Transverse colon (tissue), 4 donors: Measurements from ENCODE around the gene CDCA4. TPM values are rescaled to one million over a fixed set of nuclear protein-coding genes. Genes with fewer than 3 reads are reported as not detected.
"Not testable (repeated sequence)": the region's sequence is repeated elsewhere in the genome, so short reads cannot be mapped to it uniquely, and the experiment has no call there.

Source experiments
- DNase-seq: peaks from one replicate; pipeline ENCODE4 v3.0.0-alpha.2; 2019
- H3K27ac ChIP-seq, 4 donors: fragments of 200-600 bp; sonication (generic); 2 replicates each; pipeline ENCODE4 v1.5.1; 2016 to 2018; ENCODE audit warnings: inconsistent platforms in 4 of 4
- H3K27me3 ChIP-seq: fragments of 200-600 bp; sonication (generic); 2 replicates; pipeline ENCODE4 v1.5.1; 2017; ENCODE audit warnings: inconsistent platforms
- H3K36me3 ChIP-seq, 4 donors: fragments of 200-600 bp; sonication (generic); 2 replicates each; pipeline ENCODE4 v1.5.1; 2017 to 2019; ENCODE audit warnings: inconsistent platforms in 4 of 4
- H3K4me1 ChIP-seq, 4 donors: fragments of 200-600 bp; sonication (generic); 2 replicates each; pipeline ENCODE4 v1.5.1; 2017 to 2020; ENCODE audit warnings: inconsistent platforms in 4 of 4
- H3K4me3 ChIP-seq, 4 donors: fragments of 200-600 bp; sonication (generic); 1 replicate in 1 of 4; 2 replicates in 3 of 4; pipeline versions ENCODE4 v1.5.1 to v1.6.1; 2017 to 2019; ENCODE audit warnings: inconsistent platforms in 4 of 4
- H3K9me3 ChIP-seq, 2 donors: fragments of 200-600 bp; sonication (generic); 2 replicates each; pipeline ENCODE4 v1.5.1; 2017 to 2019; ENCODE audit warnings: inconsistent platforms in 2 of 2
- EP300 ChIP-seq: sonication (generic); formaldehyde crosslinking; IDR thresholded peaks from one replicate; pipeline ENCODE4 v1.6.1; 2017; ENCODE audit warnings: antibody characterized with exemption, low read depth
- POLR2A ChIP-seq: fragments of 450-650 bp; IDR thresholded peaks from one replicate; pipeline ENCODE4 v1.6.1; 2016; ENCODE audit warnings: antibody characterized with exemption, mild to moderate bottlenecking, moderate library complexity
- POLR2AphosphoS5 ChIP-seq, 3 donors: sonication (generic); formaldehyde crosslinking; IDR thresholded peaks; one replicate each; pipeline ENCODE4 v1.6.1; 2016; ENCODE audit warnings: antibody characterized with exemption in 3 of 3
- WGBS, 2 donors: methylation state at CpG; one replicate each; pipeline ENCODE4 v1.1.5; 2018; ENCODE audit warnings: low coverage in 1 of 2; 5-methylcytosine and 5-hydroxymethylcytosine counted together
- in situ Hi-C, 4 donors: fragments of 200-750 bp; cut with MboI; loops; one replicate each; pipeline versions ENCODE4 v1.15.0 to v1.15.1; 2017; ENCODE audit warnings: low sequenced_read_pairs in 3 of 4, low pct_ligation_motif_present in 1 of 4, low pct_unique_long_range_greater_than_20kb in 1 of 4
- intact Hi-C: fragments of 100-400 bp; cut with DNase I; formaldehyde crosslinking; loops from one replicate; pipeline ENCODE4 v1.15.1; 2023; ENCODE audit warnings: low total_unique reads
- total RNA-seq, 4 donors: library from RNA; depleted of rRNA; stranded (reverse); fragments of >200 nt; gene quantifications; one replicate each; pipeline ENCODE4 v1.1.0, GENCODE V29; 2016
- TF ChIP-seq, protein P1 (sequence below), 5 experiments: fragments of 200-600 bp in 3 of 5; fragments of 450-650 bp in 2 of 5; sonication (generic) in 3 of 5; IDR thresholded peaks; 1 replicate in 2 of 5; 2 replicates in 3 of 5; pipeline ENCODE4 v1.5.1; 2016 to 2017; ENCODE audit warnings: antibody characterized with exemption in 5 of 5, inconsistent platforms in 3 of 5, mild to moderate bottlenecking in 2 of 5, moderate library complexity in 1 of 5

The CDCA4 gene
- total RNA-seq, 4 donors from 2014 or later: 0.80 to 7.5 (median 4.5) TPM

- H3K9me3 ChIP-seq: no peaks in the 10 kb centered on the region
- H3K4me3 ChIP-seq: no peak overlapping the region
- peaks cover 10% of the 10 kb centered on the region for H3K27me3 ChIP-seq
- no peak for DNase-seq
- 87% methylated on average over 17 of the region's 17 CpGs; no CpG with 5 or more reads in 1 of the 2 donors for WGBS, 2 donors
- no peak overlapping the region for H3K27ac ChIP-seq
- TF ChIP-seq POLR2A (no peak), EP300 (no peak), POLR2AphosphoS5 (IDR thresholded peaks at IDR 0.05) (no peak)
- TF ChIP-seq, protein P1, sequence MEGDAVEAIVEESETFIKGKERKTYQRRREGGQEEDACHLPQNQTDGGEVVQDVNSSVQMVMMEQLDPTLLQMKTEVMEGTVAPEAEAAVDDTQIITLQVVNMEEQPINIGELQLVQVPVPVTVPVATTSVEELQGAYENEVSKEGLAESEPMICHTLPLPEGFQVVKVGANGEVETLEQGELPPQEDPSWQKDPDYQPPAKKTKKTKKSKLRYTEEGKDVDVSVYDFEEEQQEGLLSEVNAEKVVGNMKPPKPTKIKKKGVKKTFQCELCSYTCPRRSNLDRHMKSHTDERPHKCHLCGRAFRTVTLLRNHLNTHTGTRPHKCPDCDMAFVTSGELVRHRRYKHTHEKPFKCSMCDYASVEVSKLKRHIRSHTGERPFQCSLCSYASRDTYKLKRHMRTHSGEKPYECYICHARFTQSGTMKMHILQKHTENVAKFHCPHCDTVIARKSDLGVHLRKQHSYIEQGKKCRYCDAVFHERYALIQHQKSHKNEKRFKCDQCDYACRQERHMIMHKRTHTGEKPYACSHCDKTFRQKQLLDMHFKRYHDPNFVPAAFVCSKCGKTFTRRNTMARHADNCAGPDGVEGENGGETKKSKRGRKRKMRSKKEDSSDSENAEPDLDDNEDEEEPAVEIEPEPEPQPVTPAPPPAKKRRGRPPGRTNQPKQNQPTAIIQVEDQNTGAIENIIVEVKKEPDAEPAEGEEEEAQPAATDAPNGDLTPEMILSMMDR (IDR thresholded peaks at IDR 0.05): no peak
- in situ Hi-C loops (loop anchor here in 2 of 4 donors (5.0 to 10.0 kb wide), 2 partner anchors 68 to 71 kb away; partner anchors contain the start of gene AHNAK2 (in 1 of the 2)), intact Hi-C loops (no loop called here)
- no peaks in the 10 kb centered on the region for H3K36me3 ChIP-seq
- H3K4me1 ChIP-seq: peaks cover 0 to 4% (median 1%) of the 10 kb centered on the region in 4 donors
Measured at GRCh38 chr14:105042813-105043212, 21.9 kb upstream of the CDCA4 start.

DNA sequence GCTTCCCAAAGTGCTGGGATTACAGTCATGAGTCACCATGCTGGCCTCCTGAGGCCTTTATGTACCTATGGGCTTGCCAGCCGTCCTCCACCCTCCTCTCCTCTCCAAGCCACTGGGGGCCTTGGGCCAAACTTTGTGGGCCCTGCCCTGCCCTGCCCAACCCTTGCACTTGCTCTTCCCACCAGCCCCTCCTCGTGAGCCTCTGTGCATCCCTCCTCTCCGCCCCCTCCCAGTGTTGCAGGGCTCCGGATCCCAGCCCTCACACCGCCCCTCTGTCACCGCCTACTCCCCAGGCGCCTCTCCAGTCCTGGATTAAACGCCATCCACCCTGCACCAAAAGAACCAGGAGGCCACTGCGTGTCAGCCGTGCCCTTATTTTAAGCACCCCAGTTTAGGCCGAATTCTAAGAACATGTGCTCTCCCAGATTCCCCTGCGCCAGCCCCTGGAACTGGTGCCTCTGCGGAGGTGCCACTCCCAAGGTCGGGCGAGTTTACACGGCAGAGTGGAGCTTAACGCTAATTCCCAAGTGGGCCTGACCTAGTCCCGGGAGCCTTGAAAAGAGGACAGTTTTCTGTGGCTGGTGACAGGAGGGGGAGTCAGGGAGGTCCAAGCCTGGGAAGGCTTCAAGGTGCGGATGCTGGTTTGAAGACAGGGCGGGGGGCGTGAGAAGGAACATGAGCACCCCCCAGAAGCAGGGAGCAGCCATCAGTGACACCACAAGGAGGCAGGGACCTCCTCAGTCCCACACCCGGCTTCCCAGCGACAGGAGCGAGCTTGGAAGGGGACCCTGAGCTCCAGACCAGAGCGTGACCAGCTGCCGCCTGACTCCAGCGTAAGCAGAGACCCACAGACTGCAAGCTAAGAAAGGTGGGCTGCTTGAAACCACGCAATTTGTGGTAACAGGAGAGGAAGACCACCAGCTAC, 21.2 kb upstream of the CDCA4 start:
- Histone ChIP-seq H3K4me1 (peaks cover 0 to 4% (median 1%) of the 10 kb centered on the region in 4 donors), H3K27me3 (peaks cover 10% of the 10 kb centered on the region), H3K9me3 (no peaks in the 10 kb centered on the region), H3K4me3 (no peak overlapping the region), H3K36me3 (no peaks in the 10 kb centered on the region), H3K27ac (no peak overlapping the region)
- in situ Hi-C loops (loop anchor here in 2 of 4 donors (5.0 to 10.0 kb wide), 2 partner anchors 67 to 70 kb away; partner anchors contain the start of gene AHNAK2 (in 1 of the 2)), intact Hi-C loops (no loop called here)
- no peak for TF ChIP-seq POLR2AphosphoS5 (IDR thresholded peaks at IDR 0.05)
- WGBS, 2 donors: 81% methylated on average over 26 of the region's 28 CpGs; no CpG with 5 or more reads in 1 of the 2 donors
- DNase-seq: no peak

GRCh38 chr14:105039458-105040205, 18.7 kb upstream of the CDCA4 start:
- 77 to 82% methylated on average over 8 to 14 of the region's 14 CpGs for WGBS, 2 donors
- no peaks in the 10 kb centered on the region for H3K36me3 ChIP-seq
- no peak overlapping the region for H3K27ac ChIP-seq
- no peak for TF ChIP-seq EP300
- TF ChIP-seq, protein P1 (IDR thresholded peaks at IDR 0.05): no peak
- TF ChIP-seq POLR2AphosphoS5 (IDR thresholded peaks at IDR 0.05): no peak
- no peak for TF ChIP-seq POLR2A
- no peaks in the 10 kb centered on the region for H3K9me3 ChIP-seq
- in situ Hi-C loops (loop anchor here in 2 of 4 donors (5.0 to 10.0 kb wide), 2 partner anchors 65 to 67 kb away; partner anchors contain the start of gene AHNAK2 (in 1 of the 2)), intact Hi-C loops (no loop called here)
- peaks cover 6% of the 10 kb centered on the region for H3K27me3 ChIP-seq
- H3K4me1 ChIP-seq: no peaks in the 10 kb centered on the region
- DNase-seq: no peak
- no peak overlapping the region for H3K4me3 ChIP-seq

DNA sequence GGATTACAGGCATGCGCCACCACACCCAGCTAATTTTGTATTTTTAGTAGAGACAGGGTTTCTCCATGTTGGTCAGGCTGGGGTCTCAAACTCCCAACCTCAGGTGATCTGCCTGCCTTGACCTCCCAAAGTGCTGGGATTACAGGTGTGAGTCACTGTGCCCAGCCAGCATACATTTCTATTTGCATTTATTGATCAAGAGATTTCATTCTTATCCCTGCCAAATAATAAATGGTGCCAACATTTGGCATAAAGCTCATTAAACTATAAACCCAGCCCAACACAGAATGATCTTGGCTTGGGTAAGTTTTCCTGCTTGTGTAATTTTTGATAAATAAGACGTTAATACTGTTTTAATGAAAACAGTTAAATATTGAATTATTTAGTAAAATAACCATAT, 14.7 kb upstream of the CDCA4 start:
- H3K9me3 ChIP-seq, H3K36me3 ChIP-seq, intact Hi-C loops, in situ Hi-C loops, H3K27me3 ChIP-seq, DNase-seq, H3K4me1 ChIP-seq, H3K27ac ChIP-seq, H3K4me3 ChIP-seq: not testable (repeated sequence)
- WGBS, 2 donors: 82 to 88% methylated on average over 2 of the region's 2 CpGs
